Stimulated activated CD4-positive, alpha-beta T cell treated with anti-CD3 and anti-CD28 coated beads, Interleukin-4, amount 100 ng/mL, for 48 hours (primary cell): ENCODE data around the gene GADD45GIP1.
A peak's percentile ranks its signal among the peaks of the same experiment; 100 is the strongest.

Experiments used
- DNase-seq, 2 donors: peaks; one replicate each; pipeline ENCODE4 v3.0.0-alpha.2; 2020; ENCODE audit warnings: low read depth in 2 of 2

Gene GADD45GIP1

DNA sequence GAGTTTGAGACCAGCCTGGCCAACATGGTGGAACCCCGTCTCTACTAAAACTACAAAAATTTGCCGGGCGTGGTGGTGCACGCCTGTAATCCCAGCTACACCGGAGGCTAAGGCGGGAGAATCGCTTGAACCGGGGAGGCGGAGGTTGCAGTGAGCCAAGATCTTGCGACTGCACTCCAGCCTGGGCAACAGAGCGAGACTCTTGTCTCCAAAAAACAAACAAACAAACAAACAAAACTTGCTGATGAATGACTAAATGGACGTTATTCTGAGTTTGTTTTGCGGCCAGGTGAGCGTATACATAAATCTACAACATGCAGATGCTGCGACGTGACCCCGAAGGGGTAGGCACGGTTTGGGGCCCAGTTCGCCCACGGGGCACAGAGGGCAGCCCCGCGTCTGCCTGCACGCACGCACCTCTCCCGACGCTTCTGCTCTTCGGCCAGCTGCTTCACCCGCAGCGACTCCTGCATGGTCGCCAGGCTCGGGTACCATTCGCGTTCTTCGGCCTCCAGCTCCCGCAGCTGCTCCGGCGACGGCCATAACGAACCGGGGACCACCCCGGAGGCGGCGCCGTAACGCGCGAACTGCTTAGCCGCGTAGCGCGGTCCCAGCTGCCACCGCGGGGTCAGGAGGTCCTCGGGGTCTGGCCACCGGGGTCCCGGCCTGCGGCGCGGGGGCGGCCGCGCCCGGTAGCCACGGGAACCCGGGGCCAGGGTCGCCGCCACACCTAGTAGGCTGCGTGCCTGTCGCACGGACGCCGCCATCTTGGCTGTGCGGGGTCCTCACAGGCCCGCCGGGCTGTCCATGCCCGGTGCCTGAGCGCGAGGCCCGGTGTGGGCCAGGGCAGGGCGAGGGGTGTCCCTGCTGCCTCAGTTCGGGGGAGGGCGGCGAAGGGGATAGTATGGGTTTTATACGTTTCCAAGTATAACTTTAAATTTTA is at the start of gene GADD45GIP1:
Gene GADD45GIP1, minus strand, starts transcription at position 778 of the 943 bp plus-strand sequence. Its CDS starts 11 bp downstream, at position 767.
- peak; percentile 80 to 82 for DNase-seq

DNA sequence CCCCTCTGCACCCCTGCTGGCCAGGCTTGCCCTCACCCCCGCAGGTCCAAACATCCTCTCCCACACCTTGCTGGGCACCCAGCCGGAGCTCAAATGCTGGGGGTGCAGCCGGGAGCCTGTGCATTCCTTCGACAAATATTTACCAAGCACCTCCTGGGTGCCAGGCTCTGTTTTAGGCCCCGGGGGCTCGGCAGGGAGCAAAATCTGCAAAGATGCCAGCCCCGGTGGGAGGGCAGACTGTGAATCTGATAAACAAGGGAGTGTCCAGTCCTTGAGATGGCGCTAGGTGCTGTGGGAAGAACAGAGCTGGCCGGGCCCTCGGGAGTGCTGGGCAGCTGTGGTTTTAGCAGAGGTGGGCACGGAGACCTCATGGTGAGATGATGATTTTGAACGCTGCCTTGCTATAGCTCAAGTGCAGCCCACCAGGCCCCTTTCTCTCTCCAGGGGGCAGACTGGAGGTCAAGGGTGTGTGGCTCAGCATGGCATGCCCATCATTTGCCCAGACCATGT is 48.9 kb upstream of the GADD45GIP1 start:
- DNase-seq = no peak

DNA sequence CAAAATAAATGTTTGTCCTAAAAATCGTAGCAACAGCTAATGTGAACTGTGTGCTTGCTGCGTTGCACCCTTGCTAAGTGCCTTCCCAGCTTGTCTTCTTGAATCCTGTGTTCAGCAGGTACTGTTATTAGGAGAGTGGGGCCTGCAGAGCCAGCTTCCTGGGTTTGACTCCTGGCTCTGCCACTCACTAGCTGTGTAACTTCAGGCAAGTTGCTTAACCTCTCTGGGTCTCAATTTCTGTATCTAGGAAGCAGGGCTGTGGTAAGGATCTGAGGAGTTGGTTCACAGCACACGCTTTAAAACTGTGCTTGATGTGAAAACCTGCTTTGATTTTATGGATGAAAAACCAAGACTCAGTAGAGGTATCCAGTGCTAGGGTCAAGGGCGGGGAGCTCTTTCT is 48.2 kb upstream of the GADD45GIP1 start:
- no peak for DNase-seq

- DNase-seq = no peak
Measured at GRCh38 chr19:13004273-13004672, 47.2 kb upstream of the GADD45GIP1 start.

GRCh38 chr19:13003081-13003480 is 46.1 kb upstream of the GADD45GIP1 start:
- DNase-seq = no peak

DNA sequence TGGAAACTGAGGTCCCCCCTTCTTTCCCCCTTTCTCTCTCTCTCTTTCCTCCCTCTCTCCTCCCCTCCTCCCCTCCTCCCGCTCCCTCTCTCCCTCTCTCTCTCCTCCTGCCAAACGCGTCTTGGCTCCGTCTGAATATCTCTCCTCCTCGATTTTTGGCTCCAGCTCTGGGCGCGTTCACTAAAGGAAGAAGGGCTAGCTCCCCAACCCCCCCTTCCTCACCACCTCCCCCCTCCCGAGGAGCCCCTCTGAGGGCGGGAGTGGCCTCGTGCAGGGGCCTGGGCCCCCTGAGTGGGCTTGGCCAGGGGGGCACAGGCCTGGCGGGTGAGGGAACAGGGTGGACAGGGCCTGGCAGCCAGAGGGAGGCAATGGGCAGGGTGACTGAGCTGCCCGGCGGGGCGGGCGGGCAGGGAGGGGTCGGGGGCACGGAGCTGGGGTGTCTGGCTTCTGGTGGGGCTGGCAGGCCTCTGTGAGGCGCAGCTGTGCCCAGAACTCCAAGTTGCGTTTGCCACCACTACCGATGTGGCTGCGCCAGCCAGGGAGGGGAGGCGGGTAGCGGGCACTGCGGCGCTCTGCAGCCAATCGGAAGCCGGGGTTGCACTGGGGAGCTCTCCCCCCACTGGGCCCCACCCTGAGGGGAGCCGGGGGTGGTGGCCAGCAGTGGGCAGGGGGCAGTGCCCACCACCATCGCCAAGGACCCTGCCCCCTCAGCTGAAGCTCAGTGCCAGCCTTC is 45.3 kb upstream of the GADD45GIP1 start:
- DNase-seq = no peak

- no peak for DNase-seq
Measured at GRCh38 chr19:13001502-13002165, 44.6 kb upstream of the GADD45GIP1 start.

DNA sequence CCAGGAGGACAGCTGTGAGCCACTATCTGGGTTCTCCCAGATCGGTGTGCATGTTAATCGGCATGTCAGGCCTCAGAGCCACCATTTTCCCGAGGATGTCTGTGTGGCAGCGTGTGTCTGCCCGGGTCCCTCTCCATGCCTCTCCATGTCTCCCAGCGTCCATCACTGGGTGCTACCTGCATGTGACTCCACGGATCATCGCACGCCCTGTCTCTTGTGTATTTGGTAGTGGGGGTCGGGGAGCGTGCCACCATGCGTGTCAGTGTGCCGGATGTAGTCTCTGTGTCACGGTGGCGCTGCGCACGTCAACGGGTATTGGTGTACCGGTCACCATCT is 44.1 kb upstream of the GADD45GIP1 start:
- no peak for DNase-seq

GRCh38 chr19:12997967-12998940 is 41.2 kb upstream of the GADD45GIP1 start:
- DNase-seq = no peak

DNA sequence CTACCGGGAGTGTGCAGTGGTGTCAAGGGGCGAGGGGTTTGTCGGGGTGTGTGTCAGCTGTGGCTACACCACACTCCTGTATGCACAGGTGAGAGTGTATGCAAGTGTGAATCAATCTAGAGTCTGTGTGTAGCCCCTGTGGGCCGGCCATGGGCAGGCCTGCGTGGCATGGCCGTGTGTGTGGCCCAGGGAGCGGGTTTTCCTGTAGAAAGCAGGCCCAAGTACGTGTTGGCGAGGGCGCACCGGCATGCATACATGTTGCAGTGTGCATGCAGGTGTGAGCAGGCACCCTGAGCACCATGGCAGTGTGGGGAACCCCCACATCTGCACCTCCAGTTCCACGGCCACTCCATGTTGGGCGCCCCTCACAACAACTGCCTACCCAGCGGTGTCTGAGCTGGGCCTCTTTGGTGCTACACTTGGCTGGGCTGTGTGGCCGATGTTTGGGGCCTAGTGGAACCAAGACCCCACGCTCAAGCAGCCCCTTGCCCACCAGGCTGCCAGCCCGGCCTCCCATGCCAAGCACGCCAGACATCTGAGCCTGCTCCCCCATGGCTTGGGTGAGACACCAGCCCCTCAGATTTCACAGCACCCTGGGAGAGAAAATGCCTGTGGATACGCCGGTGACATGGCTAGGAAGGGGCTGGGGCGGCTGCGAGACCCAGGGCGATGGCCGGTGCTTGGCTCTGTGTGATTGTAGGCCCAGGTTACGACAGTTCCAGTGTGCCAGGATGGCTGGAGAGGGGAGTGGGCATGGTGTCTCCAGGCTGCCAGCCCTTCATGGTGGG is 40.4 kb upstream of the GADD45GIP1 start:
- DNase-seq = no peak

- no peak for DNase-seq
Measured at GRCh38 chr19:12996406-12997094, 39.5 kb upstream of the GADD45GIP1 start.

GRCh38 chr19:12995596-12996405 is 38.8 kb upstream of the GADD45GIP1 start:
- DNase-seq = no peak

GRCh38 chr19:12994701-12995595 is 37.9 kb upstream of the GADD45GIP1 start, which contains the start of gene NFIX:
Gene NFIX, plus strand, starts transcription at chr19:12995475. Its CDS starts 363 bp downstream, at chr19:12995838.
- peak in 1 of 2 donors; percentile 43 for DNase-seq

DNA sequence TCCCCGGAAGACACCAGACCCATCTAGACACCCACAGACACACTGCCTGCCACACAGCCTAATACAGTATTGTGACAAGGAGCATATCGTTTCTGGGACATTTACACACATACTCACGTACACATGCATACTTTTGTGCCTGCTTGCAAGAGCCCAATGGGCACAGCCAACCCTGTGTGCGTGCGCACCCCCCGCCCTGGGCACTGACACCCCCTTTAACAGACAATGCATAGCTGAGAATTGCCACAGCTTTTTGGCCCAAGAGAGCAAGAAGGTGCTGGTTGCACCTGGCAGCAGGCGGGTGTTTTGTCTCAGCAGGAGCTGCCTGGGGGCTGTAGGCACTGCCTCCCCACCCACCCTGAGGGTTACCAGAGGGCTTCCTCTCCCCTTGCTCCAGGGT is 36.5 kb upstream of the GADD45GIP1 start:
- DNase-seq = no peak

GRCh38 chr19:12992729-12993128 is 35.7 kb upstream of the GADD45GIP1 start:
- no peak for DNase-seq

DNA sequence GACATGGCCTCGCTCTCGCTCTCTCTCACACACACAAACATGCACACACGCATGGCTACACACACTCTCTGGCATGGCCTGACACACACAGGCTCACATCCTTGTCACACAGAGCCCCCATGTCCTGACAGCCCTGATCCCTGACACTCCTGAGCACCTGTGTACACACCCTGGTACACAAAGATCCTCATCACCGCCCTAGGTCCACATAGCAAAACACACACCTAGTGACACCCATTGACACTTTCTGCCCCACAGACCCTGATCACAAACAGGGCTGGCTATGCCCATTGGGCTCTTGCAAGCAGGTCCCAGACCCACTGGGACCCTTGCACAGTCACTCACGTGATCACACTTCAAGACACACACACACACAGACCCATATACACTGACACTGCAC is 34.3 kb upstream of the GADD45GIP1 start:
- no peak for DNase-seq

DNA sequence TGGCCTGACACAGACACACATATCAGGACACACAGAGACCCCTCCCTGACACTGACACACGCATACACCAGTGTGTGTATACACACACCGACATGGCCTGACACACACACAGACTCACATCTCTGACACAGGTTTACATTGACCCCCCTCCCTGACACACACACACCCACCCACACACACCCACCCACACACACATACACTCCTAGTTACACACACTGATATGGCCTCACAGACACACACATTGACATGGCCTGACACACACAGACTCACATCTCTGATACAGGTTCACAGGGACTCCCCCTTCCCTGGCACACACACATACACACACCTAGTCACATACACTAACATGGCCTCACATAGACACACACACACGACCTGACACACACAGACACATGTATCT is 33.8 kb upstream of the GADD45GIP1 start:
- DNase-seq = no peak

DNA sequence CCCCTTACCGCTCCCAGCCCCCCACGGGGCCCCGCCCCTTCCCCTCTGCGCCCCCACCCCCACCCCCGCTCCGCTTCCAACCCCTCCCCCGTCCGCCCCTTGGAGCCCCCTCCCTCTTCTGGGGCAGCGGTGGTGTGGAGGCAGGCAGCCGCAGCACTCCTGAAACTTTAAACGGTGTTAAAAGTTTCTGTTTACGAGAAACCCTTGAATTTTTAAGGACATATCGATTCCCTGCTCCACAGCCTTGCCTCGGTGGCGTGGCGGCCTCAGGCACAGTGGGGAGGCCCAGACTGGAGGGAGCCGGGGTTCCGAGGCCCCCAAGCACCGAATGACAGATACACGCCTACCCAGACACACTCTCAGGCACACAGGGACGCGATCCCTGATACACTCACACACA is 33.4 kb upstream of the GADD45GIP1 start:
- DNase-seq = no peak
